ENCODE measurements around the gene NCR3LG1.

DNA sequence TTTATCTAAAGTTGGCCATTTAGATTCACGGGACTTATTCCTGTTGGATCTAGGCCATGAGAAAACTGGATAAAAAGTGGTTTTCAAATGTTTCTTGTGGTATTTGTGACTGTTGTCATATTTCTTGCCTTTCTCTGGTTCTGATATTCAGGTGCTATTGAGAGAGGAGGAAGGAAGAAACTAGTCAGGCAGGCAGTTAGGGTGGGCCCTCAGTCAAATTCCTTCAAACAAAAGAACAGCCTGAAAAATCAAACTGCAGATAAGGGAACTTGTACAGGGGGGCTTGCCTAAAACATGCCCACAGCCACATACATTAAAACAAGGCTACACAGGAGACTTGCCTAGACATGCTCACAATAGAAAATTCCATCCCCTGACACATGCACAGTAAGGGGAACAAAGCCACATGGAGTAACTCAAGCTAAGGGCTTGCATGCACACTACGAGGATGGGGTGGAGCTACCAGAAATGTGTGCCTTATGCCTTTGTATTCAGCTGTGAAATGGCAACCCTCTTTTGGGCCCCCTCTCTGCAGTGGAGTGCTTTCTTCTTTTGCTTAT, 18.2 kb downstream of the NCR3LG1 start:
- TF ChIP-seq, protein P1, sequence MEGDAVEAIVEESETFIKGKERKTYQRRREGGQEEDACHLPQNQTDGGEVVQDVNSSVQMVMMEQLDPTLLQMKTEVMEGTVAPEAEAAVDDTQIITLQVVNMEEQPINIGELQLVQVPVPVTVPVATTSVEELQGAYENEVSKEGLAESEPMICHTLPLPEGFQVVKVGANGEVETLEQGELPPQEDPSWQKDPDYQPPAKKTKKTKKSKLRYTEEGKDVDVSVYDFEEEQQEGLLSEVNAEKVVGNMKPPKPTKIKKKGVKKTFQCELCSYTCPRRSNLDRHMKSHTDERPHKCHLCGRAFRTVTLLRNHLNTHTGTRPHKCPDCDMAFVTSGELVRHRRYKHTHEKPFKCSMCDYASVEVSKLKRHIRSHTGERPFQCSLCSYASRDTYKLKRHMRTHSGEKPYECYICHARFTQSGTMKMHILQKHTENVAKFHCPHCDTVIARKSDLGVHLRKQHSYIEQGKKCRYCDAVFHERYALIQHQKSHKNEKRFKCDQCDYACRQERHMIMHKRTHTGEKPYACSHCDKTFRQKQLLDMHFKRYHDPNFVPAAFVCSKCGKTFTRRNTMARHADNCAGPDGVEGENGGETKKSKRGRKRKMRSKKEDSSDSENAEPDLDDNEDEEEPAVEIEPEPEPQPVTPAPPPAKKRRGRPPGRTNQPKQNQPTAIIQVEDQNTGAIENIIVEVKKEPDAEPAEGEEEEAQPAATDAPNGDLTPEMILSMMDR (IDR thresholded peaks at IDR 0.05), result no peak
- TF ChIP-seq ZFX (IDR thresholded peaks at IDR 0.05; ENCODE audit: borderline replicate concordance), result no peak

Measured in 22Rv1 (cell line).